GM13976 (cell line): ENCODE measurements around the gene PTTG1IP.

Source experiments
- DNase-seq: peaks from one replicate; pipeline ENCODE4 v3.0.0; 2012; ENCODE audit warnings: low spot score
- CTCF ChIP-seq: IDR thresholded peaks from 2 replicates; pipeline ENCODE4 v1.5.1; 2012; ENCODE audit warnings: borderline replicate concordance, mild to moderate bottlenecking; ENCODE audit not compliant: insufficient read depth; ENCODE audit errors: extremely low read depth, missing control alignments, control extremely low read depth
- in situ Hi-C: fragments of 300-500 bp; cut with MboI; formaldehyde crosslinking; loops from one replicate; pipeline ENCODE4 v1.12.0; 2022; ENCODE audit warnings: low sequenced_read_pairs, mixed read lengths, inconsistent platforms; ENCODE audit not compliant: unreplicated experiment

PTTG1IP gene

GRCh38 chr21:44842087-44842486 lies 31.4 kb downstream of the PTTG1IP start:
- in situ Hi-C loops, result no loop called here
- DNase-seq, result no peak
- no peak for TF ChIP-seq CTCF

GRCh38 chr21:44840771-44841170 lies 32.7 kb downstream of the PTTG1IP start:
- DNase-seq, result no peak
- in situ Hi-C loops, result no loop called here
- TF ChIP-seq CTCF, result no peak

- no peak for TF ChIP-seq CTCF
These were observed 34.5 kb downstream of the PTTG1IP start for GRCh38 chr21:44838951-44839350.

GRCh38 chr21:44838039-44838895 lies 35.2 kb downstream of the PTTG1IP start:
- TF ChIP-seq CTCF, result no peak
- no peak for DNase-seq
- in situ Hi-C loops, result no loop called here

More at GRCh38 chr21:44838951-44839350, 34.5 kb downstream of the PTTG1IP start:
- DNase-seq, result no peak
- in situ Hi-C loops, result no loop called here

- in situ Hi-C loops, result no loop called here
- no peak for TF ChIP-seq CTCF
- DNase-seq, result no peak
These were observed 36.0 kb downstream of the PTTG1IP start for GRCh38 chr21:44837537-44837936.

GRCh38 chr21:44836666-44837471 lies 36.6 kb downstream of the PTTG1IP start:
- DNase-seq, result no peak

More at GRCh38 chr21:44836666-44837471, 36.6 kb downstream of the PTTG1IP start:
- in situ Hi-C loops, result no loop called here
- no peak for TF ChIP-seq CTCF
